GM19025 (cell line): ENCODE data around the gene SELENOO.

Source experiments
- ATAC-seq: cut with Tn5 transposase; IDR thresholded peaks from one replicate; pipeline ENCODE4 v1.9.1; 2021; ENCODE audit warnings: mild to moderate bottlenecking, low read depth, moderate library complexity; ENCODE audit not compliant: unreplicated experiment

The SELENOO gene

GRCh38 chr22:50249341-50250248 is 48.8 kb downstream of the SELENOO start:
- no peak for ATAC-seq

DNA sequence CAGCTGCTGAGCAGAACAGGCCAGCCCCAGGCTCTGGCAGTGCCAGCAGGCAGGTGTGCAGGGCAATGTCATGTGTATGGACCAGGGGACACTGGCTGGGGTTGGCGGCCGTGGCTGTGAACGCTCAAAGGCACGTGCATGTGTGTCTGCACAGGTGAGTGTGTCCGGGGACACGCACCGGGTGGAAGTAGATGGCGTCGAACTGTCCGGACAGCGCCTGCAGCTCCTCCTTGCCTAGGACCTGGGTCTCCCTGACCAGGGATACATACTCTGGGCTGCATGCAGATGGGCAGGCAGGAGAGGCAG is 49.4 kb downstream of the SELENOO start:
- ATAC-seq, result no peak

- ATAC-seq, result peak; percentile 50
Observed at GRCh38 chr22:50250555-50251476, 50.0 kb downstream of the SELENOO start, which contains the start of gene HDAC10. Gene HDAC10 (minus strand): TSS chr22:50251265. CDS start chr22:50251032, 233 bp downstream.

DNA sequence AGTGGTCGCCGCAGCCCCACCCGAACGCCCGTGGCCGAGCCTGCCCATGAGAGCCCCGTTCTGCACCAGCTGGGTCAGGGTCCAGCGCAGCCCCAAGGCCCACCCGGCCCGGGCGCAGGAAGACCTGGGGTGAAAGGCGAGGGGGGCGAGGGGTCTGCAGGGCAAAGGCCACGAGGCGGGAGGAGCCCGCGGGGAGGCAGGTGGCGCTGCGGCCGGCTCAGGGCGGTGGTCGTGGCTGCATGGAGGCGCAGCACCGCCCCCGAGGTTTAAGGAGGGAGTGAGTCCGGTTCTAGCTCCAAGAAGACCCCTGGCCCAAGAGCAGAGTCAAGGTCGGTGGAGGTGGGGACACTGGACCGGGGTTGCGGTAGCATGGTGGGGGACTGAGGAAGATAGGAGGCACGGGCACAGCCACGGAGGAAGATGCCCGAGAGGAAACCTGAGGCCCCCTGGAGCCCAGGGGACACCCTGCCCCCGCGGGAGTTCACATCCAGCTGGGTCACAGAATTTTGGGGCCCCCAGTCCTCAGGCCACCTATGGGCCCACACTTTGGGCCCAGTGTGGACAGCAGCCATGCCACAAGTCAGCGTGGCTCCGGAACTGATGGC is 50.8 kb downstream of the SELENOO start:
- no peak for ATAC-seq

DNA sequence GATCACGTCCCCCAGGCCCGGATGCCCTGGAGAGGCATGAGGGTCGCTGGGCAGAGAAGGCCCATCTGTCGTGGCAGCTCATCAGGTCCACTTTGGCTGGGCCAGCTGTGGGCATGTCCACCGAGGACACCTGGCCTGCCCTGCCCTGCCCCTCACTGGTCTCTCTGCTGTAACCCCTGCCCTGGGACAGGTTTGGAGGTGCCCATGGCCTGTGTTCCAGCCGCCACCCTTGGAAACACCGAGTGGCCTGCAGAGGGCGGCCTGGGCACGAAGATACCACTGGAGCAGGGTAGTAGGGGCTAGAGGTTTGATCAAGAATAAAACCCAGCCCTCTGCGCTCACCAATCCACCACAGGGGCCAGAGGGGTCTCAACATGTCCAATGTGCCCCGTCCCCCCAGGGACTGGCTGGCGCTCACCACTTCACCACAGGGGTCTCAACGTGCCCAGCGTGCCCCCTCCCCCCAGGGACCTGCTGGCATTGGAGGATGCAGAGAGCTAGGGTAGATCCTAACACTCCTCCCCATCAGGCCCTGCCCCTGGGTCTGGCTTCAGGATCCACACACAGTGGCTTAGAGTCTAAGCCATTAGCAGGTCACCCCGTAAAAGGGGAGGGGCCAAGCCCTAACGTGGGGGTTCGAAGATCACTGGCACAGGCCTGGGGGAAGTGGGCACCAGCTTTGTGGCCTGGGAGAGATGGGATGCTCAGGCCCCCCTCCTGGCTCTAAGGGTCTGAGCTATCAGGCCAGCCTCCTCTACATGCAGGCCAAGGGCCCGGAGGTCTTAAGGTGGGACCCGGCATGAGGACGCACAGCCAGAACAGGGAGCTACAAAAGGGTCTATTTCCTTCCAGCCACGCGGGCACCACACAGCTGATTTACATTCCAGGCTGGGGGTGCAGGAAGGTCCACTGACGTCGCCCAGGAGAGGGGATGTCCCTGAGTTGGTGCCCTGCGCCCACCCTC is 51.6 kb downstream of the SELENOO start:
- ATAC-seq, result no peak

DNA sequence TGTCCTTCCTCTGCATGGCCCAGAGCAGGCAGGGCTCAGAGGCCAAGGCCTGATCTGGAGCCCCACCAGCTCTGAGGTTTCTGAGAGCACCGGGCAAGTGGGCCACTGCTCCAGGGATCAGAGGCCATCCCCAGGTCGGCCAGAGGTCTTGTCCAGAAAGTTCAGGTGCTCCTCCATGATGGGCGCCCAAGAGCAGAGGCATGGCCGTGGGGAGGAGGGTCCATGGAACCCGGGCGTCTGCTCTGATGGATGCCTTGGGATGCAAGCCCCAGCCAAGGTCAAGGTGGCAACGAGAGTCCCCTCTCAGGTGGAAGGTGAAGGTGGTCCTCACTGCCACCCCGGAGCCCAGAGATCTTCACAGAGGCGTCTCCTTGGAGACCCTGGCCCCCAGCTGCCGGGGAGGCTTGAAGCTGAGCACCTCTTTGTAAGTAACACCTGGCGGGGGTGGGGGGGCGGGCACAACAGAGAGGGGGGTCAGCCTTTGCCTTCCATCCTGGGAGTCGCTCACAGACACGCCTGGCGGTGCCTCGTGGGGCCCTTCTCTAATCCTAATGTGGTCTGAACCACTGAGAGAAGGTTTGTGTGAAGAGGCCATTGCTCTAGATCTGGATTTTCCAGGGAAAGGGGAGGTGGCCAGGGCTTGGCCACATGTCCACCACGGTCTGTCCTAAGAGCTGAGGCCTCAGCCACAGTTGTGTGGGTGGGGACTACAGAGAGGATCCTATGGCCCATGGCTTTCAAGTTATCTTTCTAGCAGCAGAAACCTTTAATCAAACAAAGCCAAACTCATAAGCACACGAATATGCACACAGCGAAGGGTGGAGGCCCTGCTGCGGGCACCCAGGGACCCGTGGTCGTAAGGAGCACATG is 52.5 kb downstream of the SELENOO start:
- no peak for ATAC-seq

- no peak for ATAC-seq
Observed at GRCh38 chr22:50253941-50254340, 53.1 kb downstream of the SELENOO start.

DNA sequence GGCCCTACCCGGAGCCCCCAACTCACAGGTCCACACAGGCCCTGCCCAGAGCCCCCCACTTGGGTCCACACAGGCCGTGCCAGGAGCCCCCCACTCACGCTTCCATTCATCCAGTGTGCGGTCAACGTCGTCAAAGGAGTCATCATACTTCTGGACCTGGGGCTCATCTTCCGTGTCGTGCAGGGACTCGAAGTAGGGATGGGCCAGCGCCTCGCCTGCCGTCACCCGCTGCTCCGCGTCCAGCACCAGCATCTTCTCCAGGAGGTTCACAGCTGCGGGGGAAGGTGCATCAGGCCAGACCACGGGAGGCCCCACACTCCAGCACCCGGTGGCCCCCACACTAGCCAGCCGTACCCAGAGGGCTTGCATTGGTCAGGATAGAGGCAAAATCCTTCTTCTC is 54.3 kb downstream of the SELENOO start:
- ATAC-seq, result no peak

DNA sequence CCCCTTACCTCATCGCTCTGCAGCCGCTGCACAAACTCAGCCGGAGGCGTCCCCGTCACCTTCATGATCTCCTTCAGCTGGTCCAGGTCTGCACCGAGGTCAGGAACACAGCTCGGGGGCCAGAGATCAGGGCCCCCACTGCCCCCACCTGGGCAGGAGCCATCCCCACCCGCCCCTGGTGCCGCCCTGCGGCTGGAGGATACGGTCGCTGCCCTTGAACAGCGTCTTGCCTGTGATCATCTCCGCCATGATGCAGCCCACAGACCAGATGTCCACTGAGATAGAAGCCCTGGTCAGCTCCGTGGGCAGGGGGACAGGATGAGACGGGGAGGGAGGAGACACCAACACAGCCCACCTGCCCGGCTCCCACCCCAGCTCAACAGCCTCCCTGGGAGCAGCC is 54.8 kb downstream of the SELENOO start:
- ATAC-seq, result no peak

DNA sequence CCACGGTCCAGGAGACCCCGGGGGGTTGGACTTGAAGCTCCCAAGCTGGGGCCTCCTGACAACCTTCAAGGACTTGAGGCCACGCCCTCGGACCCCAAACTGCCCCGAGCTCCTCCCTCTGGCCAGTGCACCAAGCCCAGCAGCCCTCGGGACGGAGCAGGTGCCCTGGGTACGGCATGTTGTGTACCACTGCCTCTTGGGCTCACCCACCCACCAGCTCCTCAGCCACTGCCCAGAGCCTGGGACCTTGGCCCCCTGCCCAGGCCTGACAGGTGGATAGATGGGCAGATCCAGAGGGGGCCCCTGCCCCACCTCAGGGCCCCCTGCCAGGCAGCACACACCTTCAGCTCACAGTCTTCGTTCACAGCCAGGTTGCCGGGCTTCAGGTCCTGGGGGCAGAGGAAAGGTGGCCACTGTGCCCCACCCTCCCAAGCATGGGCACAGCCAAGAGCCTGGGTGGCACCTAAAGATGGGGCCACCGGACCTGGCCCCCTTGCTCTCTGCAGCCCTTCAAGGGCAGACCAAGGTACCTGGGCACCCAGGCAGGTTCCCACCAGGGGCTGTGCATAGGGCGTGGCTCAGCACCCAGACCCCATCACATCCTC is 55.5 kb downstream of the SELENOO start:
- ATAC-seq, result no peak

GRCh38 chr22:50257041-50257440 is 56.2 kb downstream of the SELENOO start:
- ATAC-seq, result no peak

DNA sequence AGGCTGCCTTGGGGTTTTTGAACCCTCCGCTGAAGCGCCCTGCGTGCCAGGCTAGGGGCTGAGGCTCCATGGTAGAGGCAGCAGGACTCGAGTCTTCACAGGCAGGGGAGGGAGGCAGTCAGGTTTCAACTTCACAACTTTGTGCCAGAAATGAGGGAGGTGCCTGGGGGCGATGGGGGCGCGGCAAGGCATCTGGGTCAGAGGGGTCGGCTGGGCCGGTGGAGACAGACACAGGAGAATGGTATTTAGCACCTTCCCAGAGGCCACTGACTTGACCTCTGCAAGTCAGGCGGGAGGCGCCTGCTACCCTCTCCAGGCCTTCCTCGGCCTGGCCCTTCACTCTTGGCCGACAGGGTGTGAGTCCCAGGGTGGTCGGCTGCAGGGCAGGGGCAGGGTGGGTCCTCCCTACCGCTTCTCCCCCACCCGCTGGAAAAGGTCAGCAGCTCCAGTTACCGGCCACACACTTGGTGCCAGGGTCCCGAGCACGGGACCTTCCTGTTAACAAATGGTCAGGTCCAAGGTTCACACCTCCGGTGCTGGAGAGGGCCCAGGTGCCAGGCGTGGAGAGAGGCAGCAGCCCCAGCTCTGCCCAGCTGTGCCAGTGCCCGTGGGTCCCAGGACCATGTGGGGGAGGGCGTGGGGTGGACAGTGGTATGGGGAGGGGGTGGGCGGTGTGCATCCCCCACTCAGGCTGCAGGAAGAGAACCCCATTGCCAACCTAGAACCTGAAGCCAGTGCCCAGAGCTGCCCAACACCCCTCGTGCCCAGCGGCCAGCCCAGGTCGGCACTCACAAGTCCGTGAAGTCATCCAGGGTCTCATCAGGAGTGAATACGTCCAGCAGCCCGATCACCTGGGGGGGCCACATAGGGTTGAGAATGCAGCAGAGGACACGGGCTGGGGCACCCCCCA is 56.9 kb downstream of the SELENOO start:
- ATAC-seq, result no peak

DNA sequence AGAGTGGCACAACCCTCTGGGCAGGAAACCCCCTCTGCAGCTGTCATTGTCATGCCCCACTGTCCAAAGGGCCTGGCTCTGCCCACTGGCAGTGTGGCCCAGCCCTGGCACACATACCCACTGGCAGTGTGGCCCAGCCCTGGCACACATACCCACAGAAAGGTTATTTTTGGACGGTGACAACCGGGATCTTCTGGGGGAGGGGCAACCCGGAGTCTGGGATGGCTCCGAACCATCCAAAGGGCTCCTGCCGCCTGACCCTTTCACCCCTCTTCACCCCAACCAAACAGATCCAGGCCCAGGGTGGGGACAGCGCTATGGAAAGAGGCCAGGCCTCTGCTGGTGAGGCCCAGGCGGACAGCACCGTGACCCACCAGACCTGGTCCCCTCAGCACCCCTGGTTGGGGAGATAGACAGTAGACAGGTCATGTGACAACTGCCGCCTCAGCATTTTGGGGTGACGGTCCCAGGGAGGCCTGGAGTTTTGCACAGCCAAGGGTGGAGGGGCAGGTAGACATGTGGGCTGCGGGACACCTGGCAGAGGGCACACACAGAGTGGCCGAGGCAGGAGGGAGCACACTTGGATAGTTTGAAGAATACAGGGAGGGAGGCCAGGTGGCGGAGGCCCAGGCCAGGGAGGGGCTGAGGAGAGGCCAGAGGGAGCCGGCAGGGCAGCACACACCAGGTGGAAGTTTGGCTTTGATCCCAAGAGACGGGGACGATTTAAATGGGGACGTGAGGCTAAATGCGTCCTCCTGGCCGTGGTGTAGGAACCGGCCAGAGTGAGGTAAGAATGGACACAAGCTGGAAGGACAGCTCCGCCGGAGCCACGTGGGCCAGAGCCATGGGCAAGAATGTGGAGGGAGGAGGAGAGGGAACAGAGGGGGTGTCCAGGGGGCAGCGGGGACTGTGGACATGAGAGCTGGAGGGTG is 57.8 kb downstream of the SELENOO start:
- no peak for ATAC-seq

- ATAC-seq, result no peak
Observed at GRCh38 chr22:50259302-50259701, 58.5 kb downstream of the SELENOO start.

GRCh38 chr22:50260434-50260800 is 59.6 kb downstream of the SELENOO start:
- no peak for ATAC-seq

DNA sequence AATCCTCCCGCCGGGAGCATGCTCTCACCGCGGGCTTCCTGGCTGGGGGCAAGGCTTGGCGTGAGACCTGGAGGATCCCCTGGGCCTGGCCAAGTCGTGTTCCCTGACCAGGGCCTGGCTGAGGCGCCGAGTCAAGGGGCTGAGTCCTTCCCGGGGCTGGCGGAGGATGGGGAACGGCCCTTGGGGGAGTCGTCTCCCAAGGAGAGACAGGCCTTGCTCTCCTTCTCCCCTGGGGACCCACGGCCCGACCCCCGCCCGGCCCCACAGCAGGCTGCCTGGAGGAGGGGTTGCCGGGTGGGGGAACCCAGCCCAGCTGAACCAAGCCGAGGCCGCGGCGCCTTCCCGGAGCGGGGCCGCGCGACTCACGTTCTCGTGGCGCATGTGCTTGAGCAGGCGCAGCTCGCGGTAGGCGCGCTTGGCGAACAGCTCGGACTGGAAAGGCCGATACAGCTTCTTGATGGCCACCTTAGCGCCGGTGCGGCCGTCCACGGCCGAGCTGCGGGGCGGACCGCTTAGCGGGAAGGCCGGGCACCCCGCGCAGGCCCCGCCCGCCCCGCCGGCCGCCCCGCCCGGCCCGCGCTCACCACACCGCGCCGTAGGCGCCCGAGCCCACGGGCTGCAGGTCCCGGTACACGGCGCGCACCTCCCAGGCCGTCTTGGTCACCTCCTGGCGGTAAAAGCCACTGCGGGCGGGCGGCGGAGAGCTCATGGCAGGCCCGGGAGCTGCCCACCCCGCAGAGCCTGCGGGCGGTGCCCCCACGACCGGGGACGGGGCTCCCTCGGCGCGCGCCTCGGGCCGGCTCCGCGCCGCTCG is 60.2 kb downstream of the SELENOO start:
- ATAC-seq, result peak; percentile 23
